ENCODE data around the gene MAN1C1.

MAN1C1 gene

DNA sequence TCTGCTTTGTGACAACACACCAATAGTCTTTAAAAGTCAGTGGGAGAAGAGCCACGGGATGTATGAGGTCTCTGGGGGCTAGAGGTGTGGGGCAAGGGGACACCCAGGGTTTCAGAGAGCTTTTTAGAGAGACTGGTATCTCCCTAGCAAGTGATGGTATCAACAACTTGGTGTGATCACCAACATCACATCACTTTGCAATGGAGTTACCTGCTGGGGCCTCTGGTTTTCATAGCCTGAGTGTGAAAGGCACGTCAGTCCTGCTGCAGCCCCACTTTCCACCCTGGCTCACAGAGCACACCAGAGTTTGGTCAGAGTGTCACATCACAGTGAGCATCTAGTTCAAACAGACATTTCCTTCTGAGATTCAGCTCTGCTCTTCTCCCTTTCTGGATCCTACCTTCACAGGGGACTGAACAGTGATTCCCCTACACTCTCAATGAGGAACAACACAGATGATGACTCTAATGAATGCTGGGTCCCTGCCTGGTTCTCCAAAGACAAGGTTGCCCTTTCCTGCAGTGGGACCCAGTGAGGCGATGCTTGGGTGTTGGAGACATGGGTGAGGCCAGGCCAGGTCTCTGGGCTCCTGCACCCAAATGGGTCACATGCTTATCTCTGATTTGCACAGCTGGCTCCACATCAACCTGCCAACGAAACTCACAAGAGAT, 2.0 kb upstream of the MAN1C1 start:
- DNase-seq: no peak

DNA sequence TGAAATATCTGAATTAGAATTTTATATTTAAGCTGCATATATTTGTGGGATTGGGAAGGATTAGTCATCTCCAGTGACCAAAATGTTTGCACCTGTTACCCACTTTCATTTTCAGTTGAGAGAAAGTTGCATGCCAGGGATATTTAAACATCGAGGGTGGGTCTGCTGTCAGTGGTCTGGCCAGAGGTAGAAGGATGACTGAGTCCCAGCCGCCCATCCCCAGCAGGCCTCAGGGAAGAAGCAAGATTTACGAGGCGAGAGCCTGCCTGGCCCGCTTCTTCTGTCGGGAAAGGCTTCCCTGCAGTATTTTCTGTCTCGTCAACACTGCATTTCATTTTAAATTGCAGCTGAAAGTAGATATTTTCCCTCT, 1.4 kb upstream of the MAN1C1 start:
- no peak for DNase-seq

DNA sequence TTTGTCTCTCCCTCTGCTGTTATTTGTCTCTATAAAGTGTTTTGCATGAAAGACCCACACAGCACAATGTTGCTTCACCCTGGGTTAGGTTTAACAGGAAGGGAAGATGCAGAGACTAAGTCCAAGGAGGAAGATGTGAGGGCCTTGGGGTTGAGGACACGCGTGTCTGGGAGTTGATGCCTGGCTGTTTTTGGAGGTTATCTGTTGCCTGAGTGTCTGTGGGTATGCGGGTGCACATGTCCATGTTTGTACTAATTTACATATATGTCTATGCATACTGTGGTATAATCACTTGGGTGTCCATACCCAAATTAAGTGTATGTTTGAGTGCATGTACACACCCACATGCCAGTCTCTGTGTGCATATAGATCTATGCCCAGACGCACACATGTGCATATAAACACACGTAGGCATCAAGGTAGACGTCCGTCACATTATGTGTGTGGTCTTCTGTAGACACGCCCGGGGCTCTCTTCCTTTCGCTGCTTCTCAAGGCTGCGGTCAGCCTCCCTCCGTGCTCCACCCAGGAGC, 962 bp upstream of the MAN1C1 start:
- no peak for DNase-seq

DNA sequence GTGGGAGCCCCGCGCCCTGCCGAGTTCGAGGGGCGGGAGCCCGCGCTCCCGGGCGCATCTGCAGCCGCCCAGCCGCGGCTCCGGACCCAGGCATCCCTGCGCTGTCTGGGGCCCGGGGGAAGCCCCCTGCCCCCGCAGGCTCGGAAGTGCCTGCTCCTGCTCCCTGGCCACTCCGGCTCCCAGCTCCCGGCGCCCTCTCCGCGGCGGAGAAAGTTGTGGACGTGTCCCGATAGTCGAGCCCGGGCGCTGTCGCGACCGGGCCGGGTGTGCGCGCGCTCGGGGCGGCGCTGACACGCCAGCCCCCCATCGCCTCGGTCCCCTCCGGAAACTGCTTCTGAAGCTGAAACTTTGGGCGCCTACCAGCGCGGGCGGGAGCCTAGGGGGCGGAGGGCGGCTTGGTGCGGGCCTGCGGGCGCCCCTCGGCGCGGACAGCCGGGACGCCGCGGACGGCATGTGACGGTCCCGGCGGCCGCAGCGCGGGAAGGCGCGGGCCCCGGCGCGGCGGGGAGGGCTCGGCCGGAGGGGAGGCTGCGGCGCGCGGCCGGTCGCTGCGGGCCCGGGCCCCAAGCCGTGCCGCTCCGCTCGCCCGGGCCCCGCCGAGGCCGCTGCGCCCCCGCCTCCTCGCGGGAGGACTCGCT, 515 bp downstream of the MAN1C1 start:
- DNase-seq: no peak

DNA sequence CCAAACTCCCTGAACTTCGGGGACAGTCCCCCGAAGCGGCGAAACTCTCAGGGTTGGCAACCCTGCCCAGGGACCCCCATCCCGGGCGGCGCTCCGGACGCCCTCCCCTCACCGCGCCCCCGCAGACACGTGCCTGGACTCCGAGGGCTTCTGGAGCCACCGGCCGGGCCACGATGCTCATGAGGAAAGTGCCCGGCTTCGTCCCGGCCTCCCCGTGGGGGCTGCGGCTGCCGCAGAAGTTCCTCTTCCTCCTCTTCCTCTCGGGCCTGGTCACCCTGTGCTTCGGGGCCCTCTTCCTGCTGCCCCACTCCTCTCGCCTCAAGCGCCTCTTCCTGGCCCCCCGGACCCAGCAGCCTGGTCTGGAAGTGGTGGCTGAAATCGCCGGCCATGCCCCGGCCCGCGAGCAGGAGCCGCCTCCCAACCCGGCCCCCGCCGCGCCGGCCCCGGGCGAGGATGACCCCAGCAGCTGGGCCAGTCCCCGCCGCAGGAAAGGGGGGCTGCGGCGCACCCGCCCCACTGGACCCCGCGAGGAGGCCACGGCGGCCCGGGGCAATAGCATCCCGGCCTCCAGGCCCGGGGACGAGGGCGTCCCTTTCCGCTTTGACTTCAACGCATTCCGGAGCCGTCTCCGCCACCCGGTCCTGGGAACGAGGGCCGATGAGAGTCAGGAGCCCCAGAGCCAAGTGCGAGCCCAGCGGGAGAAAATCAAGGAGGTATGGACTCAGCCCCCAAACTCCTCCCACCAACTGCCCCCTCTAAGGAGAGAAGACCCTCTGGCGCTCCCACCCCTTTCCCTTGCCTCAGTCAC, 1.2 kb downstream of the MAN1C1 start:
- DNase-seq: no peak

DNA sequence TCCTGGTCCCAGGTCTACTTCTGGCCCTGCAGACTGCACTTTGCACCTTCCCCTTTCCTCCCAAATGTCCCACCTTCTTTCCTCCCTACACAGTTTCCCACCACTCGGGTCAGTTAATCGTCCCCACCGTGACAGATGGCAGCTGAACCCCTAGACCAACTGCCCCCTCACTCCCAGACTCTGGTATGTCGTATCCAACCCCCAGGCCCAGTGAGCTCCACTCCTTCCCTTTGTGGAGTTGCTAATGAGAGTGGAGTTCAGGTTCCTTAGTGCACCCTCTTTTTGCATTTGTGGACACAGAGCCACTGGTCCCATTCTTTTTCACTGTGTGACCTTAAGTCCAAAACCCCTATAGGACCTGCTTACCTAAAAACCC, 1.8 kb downstream of the MAN1C1 start:
- DNase-seq: no peak

DNA sequence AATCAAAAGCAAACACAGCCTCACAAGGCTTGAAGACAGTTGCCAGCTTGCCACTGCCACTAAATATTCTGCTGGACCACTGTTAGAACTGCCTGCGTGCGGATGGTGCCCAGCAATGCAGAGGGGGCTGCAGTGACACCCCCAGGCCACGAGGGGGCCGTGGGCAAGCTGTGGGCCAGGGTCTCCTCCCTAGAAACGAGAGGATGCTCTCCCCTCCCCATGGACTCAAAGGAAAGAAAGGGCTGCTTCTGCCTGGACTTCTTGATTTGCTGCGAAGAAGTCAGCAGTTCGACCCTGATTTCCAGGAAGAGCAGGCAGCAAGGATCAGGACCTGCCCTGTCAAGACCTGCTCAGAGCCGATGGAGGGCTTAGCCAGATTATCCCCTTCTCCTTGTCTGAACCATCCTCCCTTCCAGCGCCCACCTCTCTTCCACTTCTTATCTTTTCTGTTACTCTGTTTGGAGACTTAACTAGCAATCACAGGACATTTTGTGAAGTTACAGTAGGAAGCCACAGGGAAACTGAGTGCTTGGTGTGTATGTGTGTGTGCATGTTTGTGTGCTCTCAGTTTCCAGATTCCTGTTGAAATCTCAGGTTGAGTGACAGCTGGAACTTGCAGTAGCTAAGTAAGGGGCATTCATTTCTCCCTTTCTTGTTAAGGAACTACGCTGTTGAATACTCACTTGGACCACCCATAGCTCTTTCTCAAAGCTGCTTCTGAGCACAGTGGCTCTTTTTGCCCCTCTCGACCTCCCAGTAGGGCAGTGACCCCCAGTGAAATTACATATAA, 2.7 kb downstream of the MAN1C1 start:
- peak; percentile 58 for DNase-seq

DNA sequence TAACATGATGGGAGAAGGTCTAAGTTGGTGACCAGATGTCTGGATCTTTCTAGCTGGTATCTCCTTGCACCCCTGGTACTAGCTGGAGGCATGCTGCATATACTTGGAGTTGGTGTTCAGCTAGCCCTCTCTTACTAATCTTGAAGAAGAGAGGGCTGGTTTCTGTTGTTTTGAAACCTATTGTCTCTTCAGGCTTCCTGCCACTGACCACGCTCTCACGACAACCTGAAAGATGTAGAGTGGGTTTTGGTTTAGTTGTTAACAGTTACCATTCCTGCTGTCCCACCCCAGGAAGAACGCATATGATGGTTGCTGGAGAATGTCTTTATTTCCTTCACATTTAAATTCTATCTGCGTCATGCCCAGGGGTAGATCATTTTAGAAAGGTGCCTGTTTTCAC, 3.6 kb downstream of the MAN1C1 start:
- no peak for DNase-seq

DNA sequence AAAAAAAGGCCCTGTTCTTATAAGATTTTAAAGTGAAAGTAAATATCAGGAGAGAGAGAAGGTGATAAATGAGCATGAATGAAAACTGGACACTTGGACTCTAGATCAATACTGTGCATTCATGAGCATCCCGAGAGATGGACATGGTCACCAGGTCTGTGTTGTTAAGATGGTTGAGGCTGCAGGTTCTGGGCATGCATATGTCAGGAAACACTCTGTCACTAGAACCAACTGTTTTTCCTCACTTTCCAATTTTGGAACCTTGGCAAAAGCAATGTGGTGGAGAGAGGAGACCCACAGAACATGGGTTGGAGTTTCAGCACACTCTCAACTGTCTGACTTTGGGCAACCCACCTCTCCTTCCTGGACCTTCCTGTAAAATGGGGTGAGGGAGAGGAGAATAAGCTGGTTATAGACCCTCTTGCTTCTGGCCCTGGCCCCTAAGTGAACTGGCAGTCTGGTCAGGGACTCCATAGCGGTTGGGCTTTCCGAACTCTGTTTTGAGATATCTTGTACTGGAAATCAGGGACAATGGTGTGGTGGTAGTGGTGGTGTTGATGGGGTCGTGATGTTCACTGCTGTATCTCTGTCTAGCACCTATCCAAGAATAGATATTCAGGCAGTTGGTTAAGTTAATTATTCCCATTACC, 4.2 kb downstream of the MAN1C1 start:
- no peak for DNase-seq

DNA sequence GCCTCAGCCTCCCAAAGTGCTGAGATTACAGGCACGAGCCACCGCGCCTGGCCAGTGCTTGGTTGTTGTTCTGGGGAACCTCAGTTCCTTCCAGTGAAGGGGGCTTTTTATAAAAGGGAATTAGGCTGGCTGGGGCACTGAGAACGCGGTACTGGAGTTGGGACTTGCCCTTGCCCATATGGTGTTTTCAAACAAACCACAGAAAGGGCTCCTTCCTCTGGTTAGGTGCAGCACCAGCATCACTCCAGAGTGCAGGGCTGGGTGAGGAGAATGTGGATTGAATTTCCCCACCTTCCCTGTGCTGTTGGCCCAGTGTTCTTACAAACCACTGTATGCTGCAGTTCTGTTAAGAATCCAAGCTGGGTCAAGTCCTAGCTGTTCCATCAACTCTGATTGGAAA, 5.3 kb downstream of the MAN1C1 start:
- DNase-seq: no peak

DNA sequence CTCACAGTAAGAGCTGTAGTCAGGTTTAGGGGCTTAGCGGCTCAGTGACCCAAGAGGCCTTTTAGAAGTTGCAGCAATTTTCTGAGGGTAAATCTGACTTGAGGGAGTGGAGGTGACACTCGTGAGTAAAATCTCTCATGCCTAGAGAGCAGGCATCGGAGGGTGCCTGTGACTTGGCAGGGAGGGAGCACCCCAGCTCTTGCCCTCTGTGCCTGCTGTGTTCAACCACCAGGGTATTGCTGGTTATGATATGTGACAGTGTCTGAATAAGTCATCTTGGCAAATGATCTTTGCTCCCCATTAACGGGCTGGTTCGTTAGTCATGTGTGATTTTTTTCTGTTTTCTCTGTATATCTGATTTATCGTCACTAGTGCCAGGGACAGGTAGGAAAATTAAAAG, 5.9 kb downstream of the MAN1C1 start:
- no peak for DNase-seq

DNA sequence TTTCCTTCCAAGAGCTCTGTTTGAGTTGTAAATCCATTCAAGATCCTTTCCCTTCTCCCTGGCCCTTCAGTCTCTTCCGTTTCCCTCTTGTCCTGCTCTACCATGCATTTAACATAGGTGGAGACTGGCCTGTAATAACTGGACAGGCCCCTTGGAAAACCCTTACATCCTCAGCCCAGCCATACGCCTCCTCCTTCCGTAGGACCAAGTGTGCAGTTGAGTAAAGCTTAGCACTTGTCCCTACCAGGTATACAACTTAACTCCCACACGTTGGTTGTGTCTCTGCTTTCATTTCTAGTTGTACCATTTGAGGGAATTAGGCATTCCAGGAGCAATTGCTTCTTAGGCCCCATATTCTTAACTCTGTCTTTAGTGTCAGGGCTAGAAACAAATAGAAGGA, 6.4 kb downstream of the MAN1C1 start:
- no peak for DNase-seq

DNA sequence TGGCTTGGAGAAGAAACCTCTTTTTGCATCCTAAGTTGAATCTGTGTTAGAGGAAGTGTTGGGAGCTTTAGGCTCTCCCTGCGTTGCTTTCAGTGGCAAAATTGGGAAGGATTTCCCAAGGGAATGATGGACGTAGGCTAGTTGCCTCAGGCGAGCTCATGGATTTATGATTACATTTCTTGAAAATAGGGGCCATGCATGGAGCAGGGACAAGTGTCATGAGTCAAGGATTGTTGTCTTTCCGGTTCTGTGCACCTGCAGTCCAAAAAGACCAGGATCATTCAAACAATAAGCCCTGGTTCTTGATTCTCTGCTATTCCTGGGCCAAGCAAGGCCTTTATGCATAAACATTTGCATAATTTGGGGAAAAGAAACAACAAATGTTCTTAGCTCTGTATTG, 7.1 kb downstream of the MAN1C1 start:
- DNase-seq: no peak

DNA sequence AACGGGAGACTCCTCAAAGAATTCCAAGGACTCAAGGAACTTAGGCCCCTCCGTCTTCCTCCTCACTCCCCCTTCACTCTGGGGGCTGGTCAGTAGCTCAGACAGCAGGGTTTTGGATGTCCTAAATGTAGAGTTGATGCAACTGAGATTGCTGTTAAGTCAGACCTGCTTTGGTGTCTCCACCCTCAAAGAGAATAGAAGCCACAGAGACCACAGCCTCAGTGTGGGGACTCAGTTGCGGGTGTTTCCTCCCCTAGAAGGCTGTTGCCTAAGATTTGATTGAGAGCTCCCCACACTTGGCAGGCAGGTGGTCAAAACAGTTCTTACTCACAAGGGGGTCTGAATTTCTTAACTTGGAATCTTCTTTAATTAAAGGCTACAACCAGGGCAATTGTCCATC, 7.6 kb downstream of the MAN1C1 start:
- no peak for DNase-seq

DNA sequence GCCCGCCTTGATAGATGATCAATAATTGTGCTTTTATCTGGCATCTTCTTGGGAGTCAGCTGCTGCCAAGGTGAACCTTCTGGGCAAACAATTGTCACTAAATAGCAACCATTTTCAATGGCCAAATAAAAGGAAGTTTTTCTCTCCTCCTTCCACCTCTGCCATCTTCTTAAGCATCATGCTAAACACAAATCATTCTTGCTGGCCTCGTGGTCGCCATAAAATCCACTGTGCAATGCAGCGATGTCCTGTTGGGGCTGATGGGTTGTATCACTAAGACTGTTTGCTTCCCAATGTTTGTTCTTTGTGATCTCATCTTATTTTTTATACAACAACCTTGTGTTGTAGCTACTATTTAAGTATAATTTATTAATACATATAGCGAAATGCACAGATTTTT, 8.0 kb downstream of the MAN1C1 start:
- DNase-seq: no peak

DNA sequence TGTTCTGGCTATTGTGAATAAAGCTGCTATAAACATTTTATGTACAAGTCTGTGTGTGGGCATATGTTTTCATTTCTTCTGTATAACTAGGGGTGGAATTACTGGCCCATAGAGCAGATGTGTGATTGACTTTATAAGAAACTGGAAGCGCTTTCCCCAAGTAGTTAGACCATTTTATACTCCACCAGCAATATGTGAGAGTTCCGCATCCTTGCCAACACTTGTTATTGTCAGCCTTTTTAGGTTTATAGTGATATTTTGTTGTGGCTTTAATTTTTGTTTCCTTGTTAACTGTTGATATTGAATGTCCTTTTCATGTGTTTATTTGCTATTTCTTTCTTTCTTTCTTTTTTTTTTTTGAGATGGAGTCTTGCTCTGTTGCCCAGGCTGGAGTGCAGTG, 9.4 kb downstream of the MAN1C1 start:
- no peak for DNase-seq

DNA sequence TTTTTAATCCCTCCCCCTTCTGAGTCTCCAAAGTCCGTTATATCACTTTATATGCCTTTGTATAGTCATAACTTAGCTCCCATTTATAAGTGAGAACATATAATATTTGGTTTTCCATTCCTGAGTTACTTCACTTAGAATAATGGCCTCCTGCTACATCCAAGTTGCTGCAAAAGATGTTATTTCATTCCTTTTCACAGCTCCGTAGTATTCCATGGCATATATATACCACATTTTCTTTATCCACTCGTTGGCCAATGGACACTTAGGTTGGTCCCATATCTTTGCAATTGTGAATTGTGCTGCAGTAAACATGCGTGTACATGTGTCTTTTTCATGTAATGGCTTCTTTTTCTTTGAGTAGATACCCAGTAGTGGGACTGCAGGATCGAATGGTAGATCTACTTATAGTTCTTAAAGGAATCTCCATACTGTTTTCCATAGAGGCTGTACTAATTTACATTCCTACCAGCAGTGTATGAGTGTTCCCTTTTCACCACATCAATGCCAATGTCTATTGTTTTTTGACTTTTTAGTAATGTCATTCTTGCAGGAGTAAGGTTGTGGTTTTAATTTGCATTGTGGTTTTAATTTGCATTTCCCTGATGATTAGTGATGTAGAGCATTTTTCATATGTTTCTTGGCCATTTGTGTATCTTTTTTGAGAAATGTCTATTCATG, 12.3 kb downstream of the MAN1C1 start:
- no peak for DNase-seq

DNA sequence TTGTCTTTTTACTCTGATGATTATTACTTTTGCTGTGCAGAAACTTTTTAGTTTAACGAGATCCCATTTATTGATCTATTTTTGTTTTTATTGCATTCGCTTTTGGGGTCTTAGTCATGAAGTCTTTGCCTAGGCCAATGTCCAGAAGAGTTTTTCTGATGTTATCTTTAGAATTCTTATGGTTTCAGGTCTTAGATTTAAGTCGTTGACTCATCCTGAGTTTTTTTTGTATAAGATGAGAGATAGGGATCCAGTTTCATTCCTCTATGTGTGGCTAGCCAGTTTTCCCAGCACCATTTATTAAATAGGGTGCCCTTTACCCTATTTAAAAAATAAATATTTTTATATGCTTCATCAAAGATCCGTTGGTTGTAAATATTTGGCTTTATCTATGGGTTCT, 13.2 kb downstream of the MAN1C1 start:
- DNase-seq: no peak

DNA sequence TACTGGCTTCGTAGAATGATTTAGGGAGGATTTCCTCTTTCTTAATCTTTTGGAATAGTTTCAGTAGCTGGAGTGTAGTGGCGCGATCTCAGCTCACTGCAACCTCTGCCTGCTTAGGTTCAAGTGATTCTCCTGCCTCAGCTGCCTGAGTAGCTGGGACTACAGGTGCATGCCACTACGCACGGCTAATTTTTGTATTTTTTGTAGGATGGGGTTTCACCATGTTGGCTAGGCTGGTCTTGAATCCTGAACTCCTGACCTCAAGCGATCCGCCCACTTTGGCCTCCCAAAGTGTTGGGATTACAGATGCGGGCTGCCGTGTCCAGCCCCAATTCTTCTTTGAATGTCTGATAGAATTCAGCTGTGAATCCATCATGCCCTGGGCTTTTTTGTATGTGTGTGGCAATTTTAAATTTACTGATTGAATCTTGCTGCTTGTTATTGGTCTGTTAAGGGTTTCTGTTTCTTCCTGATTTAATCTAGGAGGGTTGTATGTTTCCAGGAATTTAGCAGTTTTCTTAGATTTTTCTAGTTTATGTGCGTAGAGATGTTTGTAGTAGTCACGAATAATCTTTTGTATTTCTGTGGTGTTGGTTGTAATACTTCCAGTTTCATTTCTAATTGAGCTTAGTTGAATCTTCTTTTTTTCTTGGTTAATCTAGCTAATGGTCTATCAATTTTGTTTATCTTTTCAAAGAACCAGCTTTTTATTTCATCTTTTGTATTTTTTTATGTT, 15.3 kb downstream of the MAN1C1 start:
- no peak for DNase-seq

DNA sequence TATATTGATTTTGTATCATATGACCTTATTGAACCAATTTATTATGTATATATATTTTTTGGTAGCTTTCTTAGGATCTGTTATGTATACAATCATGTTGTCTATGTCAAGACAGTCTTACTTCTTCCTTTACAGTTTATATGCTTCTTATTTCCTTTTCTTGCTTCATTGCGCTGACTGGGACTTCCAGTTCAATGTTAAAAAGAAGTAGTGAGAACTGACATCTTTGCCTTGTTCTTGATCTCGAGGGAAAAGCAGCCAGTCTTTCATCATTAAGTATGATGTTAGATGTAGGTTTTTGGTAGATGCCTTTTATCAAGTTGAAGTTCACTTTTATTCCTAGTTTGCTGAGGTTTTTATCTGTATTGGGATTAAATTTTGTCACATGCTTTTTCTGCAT, 17.5 kb downstream of the MAN1C1 start:
- no peak for DNase-seq

DNA sequence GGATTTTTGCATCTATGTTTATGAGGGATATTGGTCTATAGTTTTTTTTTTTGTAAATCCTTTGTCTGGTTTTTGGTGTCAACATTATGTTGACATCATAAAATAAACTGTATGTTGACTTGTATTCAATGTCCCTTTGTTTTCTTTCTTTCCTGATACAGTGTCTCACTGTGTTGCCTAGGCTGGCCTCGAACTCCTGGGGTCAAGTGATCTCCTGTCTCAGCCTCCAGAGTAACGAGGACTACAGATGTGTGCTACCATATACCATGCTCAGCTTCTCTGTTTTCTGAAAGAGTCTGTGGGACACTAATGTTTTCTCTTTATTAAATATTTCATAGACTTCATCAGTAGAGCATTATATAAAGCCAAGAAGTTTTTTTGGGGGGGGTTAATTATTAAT, 18.3 kb downstream of the MAN1C1 start:
- DNase-seq: no peak

Data from NCI-H2227 treated with DMSO at 0.1 percent for 48 hours (cell line).